ENCODE measurements around the gene MAMSTR. TPM values are rescaled to one million over a fixed set of nuclear protein-coding genes. Genes with fewer than 3 reads are reported as not detected.
A peak's percentile ranks its signal among the peaks of the same experiment; 100 is the strongest.

MAMSTR gene
- total and polyA plus RNA-seq, 9 of the 15 experiments (the other 6 are each of a cell fraction or from before 2014, with no cell fraction given), result 0.08 to 1.00 (median 0.40) TPM; not detected in 1

DNA sequence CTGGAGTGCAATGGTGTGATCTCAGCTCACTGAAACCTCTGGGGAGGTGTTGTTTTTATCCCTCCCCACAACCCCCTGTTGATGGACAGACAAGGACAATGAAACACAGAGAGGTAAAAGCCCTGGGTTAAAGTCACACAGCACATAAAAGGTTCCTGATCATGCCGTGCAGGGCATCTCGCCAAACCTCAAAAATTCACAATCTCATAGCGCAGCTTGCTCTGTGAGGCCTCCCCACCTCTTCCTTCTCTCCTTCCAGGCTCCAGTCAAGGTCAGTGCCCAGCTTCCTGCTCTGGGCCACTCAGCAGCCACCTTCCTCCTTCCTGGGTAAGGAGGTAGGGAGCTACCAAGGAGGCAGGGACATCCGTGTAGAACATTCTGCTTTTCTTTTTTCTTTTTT is 21.5 kb downstream of the MAMSTR start (continued):
- TF ChIP-seq MYBL2 (IDR thresholded peaks at IDR 0.05; ENCODE audit: low read depth) (no peak), MYBL2 (CRISPR knock-in tag; IDR thresholded peaks at IDR 0.05; ENCODE audit: borderline replicate concordance) (no peak), ZFP36 (IDR thresholded peaks at IDR 0.05; ENCODE audit: low read depth, low read length, partially characterized antibody) (peak; percentile 97), NR4A1 (CRISPR knock-in tag; IDR thresholded peaks at IDR 0.05) (no peak), NR4A1 (tag; IDR thresholded peaks at IDR 0.05) (no peak), TRIM25 (IDR thresholded peaks at IDR 0.05; ENCODE audit: borderline replicate concordance) (no peak), ZFP30 (CRISPR knock-in tag; IDR thresholded peaks at IDR 0.05; ENCODE audit: borderline replicate concordance) (no peak), SIN3A (IDR thresholded peaks at IDR 0.05; ENCODE audit: borderline replicate concordance in 2 of 2, control insufficient read depth in 1 of 2, low read depth in 2 of 2, low read length in 2 of 2) (no peak), RAD21 (CRISPR knock-in tag; conservative IDR thresholded peaks at IDR 0.05 in 1 of 2, IDR thresholded peaks at IDR 0.05 in 1 of 2) (no peak), ZNF436 (CRISPR knock-in tag; IDR thresholded peaks at IDR 0.05) (no peak), CCAR2 (IDR thresholded peaks at IDR 0.05; ENCODE audit: low read depth, low read length) (no peak), MTA2 (IDR thresholded peaks at IDR 0.05; ENCODE audit: low read depth) (peak; percentile 27; the same call in 1 of the 2 replicates), PHF20 (IDR thresholded peaks at IDR 0.05; ENCODE audit: partially characterized antibody) (no peak), ZC3H8 (IDR thresholded peaks at IDR 0.05) (no peak), CHD2 (IDR thresholded peaks at IDR 0.05; ENCODE audit: low read depth, low read length) (no peak), DEAF1 (CRISPR knock-in tag; IDR thresholded peaks at IDR 0.05) (no peak), STAG1 (CRISPR knock-in tag; IDR thresholded peaks at IDR 0.05; ENCODE audit: borderline replicate concordance) (no peak), LCOR (CRISPR knock-in tag; IDR thresholded peaks at IDR 0.05) (no peak), FOXK1 (CRISPR knock-in tag; IDR thresholded peaks at IDR 0.05; ENCODE audit: borderline replicate concordance) (no peak), FOXP1 (CRISPR knock-in tag; IDR thresholded peaks at IDR 0.05) (no peak), ZNF717 (CRISPR knock-in tag; IDR thresholded peaks at IDR 0.05) (no peak), PHF8 (IDR thresholded peaks at IDR 0.05; ENCODE audit: borderline replicate concordance, low read length) (no peak), CBX1 (IDR thresholded peaks at IDR 0.05; ENCODE audit: low read depth) (no peak)
- TF ChIP-seq, protein P1, sequence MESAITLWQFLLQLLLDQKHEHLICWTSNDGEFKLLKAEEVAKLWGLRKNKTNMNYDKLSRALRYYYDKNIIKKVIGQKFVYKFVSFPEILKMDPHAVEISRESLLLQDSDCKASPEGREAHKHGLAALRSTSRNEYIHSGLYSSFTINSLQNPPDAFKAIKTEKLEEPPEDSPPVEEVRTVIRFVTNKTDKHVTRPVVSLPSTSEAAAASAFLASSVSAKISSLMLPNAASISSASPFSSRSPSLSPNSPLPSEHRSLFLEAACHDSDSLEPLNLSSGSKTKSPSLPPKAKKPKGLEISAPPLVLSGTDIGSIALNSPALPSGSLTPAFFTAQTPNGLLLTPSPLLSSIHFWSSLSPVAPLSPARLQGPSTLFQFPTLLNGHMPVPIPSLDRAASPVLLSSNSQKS (CRISPR knock-in tag; IDR thresholded peaks at IDR 0.05), result no peak
- TF ChIP-seq, protein P2, sequence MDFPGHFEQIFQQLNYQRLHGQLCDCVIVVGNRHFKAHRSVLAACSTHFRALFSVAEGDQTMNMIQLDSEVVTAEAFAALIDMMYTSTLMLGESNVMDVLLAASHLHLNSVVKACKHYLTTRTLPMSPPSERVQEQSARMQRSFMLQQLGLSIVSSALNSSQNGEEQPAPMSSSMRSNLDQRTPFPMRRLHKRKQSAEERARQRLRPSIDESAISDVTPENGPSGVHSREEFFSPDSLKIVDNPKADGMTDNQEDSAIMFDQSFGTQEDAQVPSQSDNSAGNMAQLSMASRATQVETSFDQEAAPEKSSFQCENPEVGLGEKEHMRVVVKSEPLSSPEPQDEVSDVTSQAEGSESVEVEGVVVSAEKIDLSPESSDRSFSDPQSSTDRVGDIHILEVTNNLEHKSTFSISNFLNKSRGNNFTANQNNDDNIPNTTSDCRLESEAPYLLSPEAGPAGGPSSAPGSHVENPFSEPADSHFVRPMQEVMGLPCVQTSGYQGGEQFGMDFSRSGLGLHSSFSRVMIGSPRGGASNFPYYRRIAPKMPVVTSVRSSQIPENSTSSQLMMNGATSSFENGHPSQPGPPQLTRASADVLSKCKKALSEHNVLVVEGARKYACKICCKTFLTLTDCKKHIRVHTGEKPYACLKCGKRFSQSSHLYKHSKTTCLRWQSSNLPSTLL (IDR thresholded peaks at IDR 0.05), result no peak

Data from K562 (cell line).